Naive thymus-derived CD4-positive, alpha-beta T cell (primary cell): ENCODE measurements around the gene GDAP1L1. TPM values are rescaled to one million over a fixed set of nuclear protein-coding genes. Genes with fewer than 3 reads are reported as not detected.

Source experiments
- ATAC-seq: fragments of 150-1000 bp; cut with Tn5 transposase; 2 replicates; pipeline ENCODE4 v1.10.0; 2021; ENCODE audit warnings: mild to moderate bottlenecking, moderate library complexity
- CTCF ChIA-PET: fragments of 350-600 bp; sonication (Branson Sonifier 250); formaldehyde crosslinking; loops from one replicate; lab custom pipeline; 2021; ENCODE audit warnings: antibody characterized with exemption; lab: Charles Lee
- POLR2A ChIA-PET: fragments of 350-600 bp; sonication (Branson Sonifier 250); formaldehyde crosslinking; loops from one replicate; lab custom pipeline; 2021; ENCODE audit warnings: antibody characterized with exemption, inconsistent platforms; lab: Charles Lee
- DNase-seq, 9 donors: peaks; one replicate each; pipeline versions ENCODE4 v3.0.0 to v3.0.0-alpha.2; 2020 to 2022; ENCODE audit warnings: mixed read lengths in 1 of 9
- H3K27ac ChIP-seq: one replicate; pipeline ENCODE4 v1.7.0; 2013; ENCODE audit warnings: mild to moderate bottlenecking, low read depth, low read length, moderate library complexity
- H3K27me3 ChIP-seq, 2 donors: one replicate each; pipeline ENCODE4 v1.7.0; 2013; ENCODE audit warnings: low read length in 2 of 2, mild to moderate bottlenecking in 2 of 2, moderate library complexity in 2 of 2; ENCODE audit not compliant: control insufficient read depth in 2 of 2, insufficient read depth in 2 of 2
- H3K36me3 ChIP-seq, 3 experiments: 1 replicate in 2 of 3; 2 replicates in 1 of 3; pipeline ENCODE4 v1.7.0; 2013; ENCODE audit warnings: low read length in 3 of 3, mild to moderate bottlenecking in 3 of 3, moderate library complexity in 1 of 3; ENCODE audit not compliant: insufficient read depth in 3 of 3, control insufficient read depth in 2 of 3
- H3K4me1 ChIP-seq, 2 donors: one replicate each; pipeline ENCODE4 v1.7.0; 2013; ENCODE audit warnings: low read length in 2 of 2, mild to moderate bottlenecking in 2 of 2, moderate library complexity in 1 of 2; ENCODE audit not compliant: control insufficient read depth in 2 of 2, insufficient read depth in 2 of 2
- H3K4me3 ChIP-seq: 2 replicates; pipeline ENCODE4 v1.7.0; 2013; ENCODE audit warnings: mild to moderate bottlenecking, low read length
- H3K9me3 ChIP-seq, 3 experiments: 1 replicate in 2 of 3; 2 replicates in 1 of 3; pipeline ENCODE4 v1.7.0; 2013; ENCODE audit warnings: low read length in 3 of 3; ENCODE audit not compliant: control insufficient read depth in 2 of 3
- H3K27ac Mint-ChIP-seq, 9 donors: one replicate each; pipeline ENCODE4 v1.8.0; 2020 to 2022; ENCODE audit warnings: mixed read lengths in 9 of 9, mild to moderate bottlenecking in 8 of 9, moderate library complexity in 5 of 9, inconsistent platforms in 2 of 9
- H3K27me3 Mint-ChIP-seq, 5 donors: one replicate each; pipeline ENCODE4 v1.8.0; 2021 to 2022; ENCODE audit warnings: mixed read lengths in 5 of 5, mild to moderate bottlenecking in 1 of 5
- H3K36me3 Mint-ChIP-seq, 5 donors: one replicate each; pipeline ENCODE4 v1.8.0; 2020 to 2022; ENCODE audit warnings: mixed read lengths in 5 of 5, mild to moderate bottlenecking in 3 of 5, inconsistent platforms in 1 of 5
- H3K4me1 Mint-ChIP-seq, 7 donors: one replicate each; pipeline ENCODE4 v1.8.0; 2020 to 2022; ENCODE audit warnings: mixed read lengths in 7 of 7, mild to moderate bottlenecking in 3 of 7, inconsistent platforms in 1 of 7
- H3K4me3 Mint-ChIP-seq, 10 donors: one replicate each; pipeline ENCODE4 v1.8.0; 2020 to 2022; ENCODE audit warnings: mild to moderate bottlenecking in 10 of 10, mixed read lengths in 10 of 10, moderate library complexity in 6 of 10, inconsistent platforms in 2 of 10
- H3K9me3 Mint-ChIP-seq, 11 donors: one replicate each; pipeline ENCODE4 v1.8.0; 2020 to 2022; ENCODE audit warnings: mixed read lengths in 11 of 11, mild to moderate bottlenecking in 4 of 11, inconsistent platforms in 1 of 11, moderate library complexity in 1 of 11
- intact Hi-C, 2 donors: fragments of 100-400 bp; cut with micrococcal nuclease; formaldehyde crosslinking; loops; one replicate each; pipeline ENCODE4 v1.15.1; 2023
- polyA plus RNA-seq, 2 donors: library from polyadenylated mRNA; unstranded; fragments of 300-500 nt; fragmentation: Illumina TruSeq; gene quantifications; one replicate each; pipeline ENCODE4 v1.2.3, GENCODE V29; 2021
- total RNA-seq, 6 experiments: library from RNA in 5 of 6; stranded (reverse) in 5 of 6; gene quantifications; 1 replicate in 5 of 6; 2 replicates in 1 of 6; pipeline ENCODE4 v1.2.3 and lab custom pipeline; 2021 to 2026

GDAP1L1 gene
- total and polyA plus RNA-seq, 7 experiments from 2014 or later, result not detected

GRCh38 chr20:44254073-44254472, 7.0 kb downstream of the GDAP1L1 start:
- peaks cover 0 to 17% (median 0%) of the 10 kb centered on the region in 7 donors for H3K4me1 Mint-ChIP-seq
- ChIA-PET POLR2A (no interaction called here), CTCF (interaction anchor here (0.9 kb wide), 1 partner anchor 69 kb away, joined by 3 read pairs; no protein-coding TSS in a partner anchor)
- no peak overlapping the region for H3K4me3 Mint-ChIP-seq
- ATAC-seq (no peak), DNase-seq (no peak)
- Histone ChIP-seq H3K36me3 (no peaks in the 10 kb centered on the region), H3K4me1 (no peaks in the 10 kb centered on the region), H3K4me3 (no peak overlapping the region), H3K27ac (no peak overlapping the region), H3K9me3 (no peaks in the 10 kb centered on the region), H3K27me3 (no peaks in the 10 kb centered on the region)
- H3K36me3 Mint-ChIP-seq, result peaks cover 0 to 10% (median 6%) of the 10 kb centered on the region in 5 donors
- H3K9me3 Mint-ChIP-seq, result no peaks in the 10 kb centered on the region
- intact Hi-C loops, result no loop called here
- H3K27me3 Mint-ChIP-seq, result peaks cover 4 to 14% (median 6%) of the 10 kb centered on the region in 5 donors
- H3K27ac Mint-ChIP-seq, result no peak overlapping the region

GRCh38 chr20:44255942-44256341, 8.8 kb downstream of the GDAP1L1 start:
- CTCF ChIA-PET, result interaction anchor here (1.1 kb wide), 1 partner anchor 39 kb away, joined by 3 read pairs; no protein-coding TSS in a partner anchor
- no peak overlapping the region for H3K4me3 Mint-ChIP-seq
- H3K36me3 Mint-ChIP-seq, result peaks cover 0 to 10% (median 6%) of the 10 kb centered on the region in 5 donors
- no peaks in the 10 kb centered on the region for H3K9me3 Mint-ChIP-seq
- H3K4me1 Mint-ChIP-seq, result peaks cover 0 to 26% (median 0%) of the 10 kb centered on the region in 7 donors
- POLR2A ChIA-PET, result no interaction called here
- no peaks in the 10 kb centered on the region for H3K36me3 ChIP-seq
- H3K27me3 Mint-ChIP-seq, result peaks cover 0 to 5% (median 0%) of the 10 kb centered on the region in 5 donors
- DNase-seq (no peak), ATAC-seq (no peak)
- no peaks in the 10 kb centered on the region for H3K9me3 ChIP-seq
- no peak overlapping the region for H3K4me3 ChIP-seq
- H3K27ac ChIP-seq, result no peak overlapping the region
- H3K27me3 ChIP-seq, result no peaks in the 10 kb centered on the region
- intact Hi-C loops, result no loop called here
- H3K27ac Mint-ChIP-seq, result no peak overlapping the region
- no peaks in the 10 kb centered on the region for H3K4me1 ChIP-seq

GRCh38 chr20:44256961-44257360, 9.9 kb downstream of the GDAP1L1 start:
- H3K27me3 ChIP-seq, result no peaks in the 10 kb centered on the region
- H3K4me1 Mint-ChIP-seq, result peaks cover 0 to 26% (median 0%) of the 10 kb centered on the region in 7 donors
- no peak overlapping the region for H3K4me3 Mint-ChIP-seq
- POLR2A ChIA-PET, result no interaction called here
- DNase-seq, result no peak
- no peak for ATAC-seq
- no peak overlapping the region for H3K4me3 ChIP-seq
- CTCF ChIA-PET, result interaction anchor here (1.0 kb wide), 1 partner anchor 10 kb away, joined by 3 read pairs; no protein-coding TSS in a partner anchor
- H3K27ac Mint-ChIP-seq, result no peak overlapping the region
- H3K9me3 ChIP-seq, result no peaks in the 10 kb centered on the region
- H3K27me3 Mint-ChIP-seq, result peaks cover 0 to 5% (median 0%) of the 10 kb centered on the region in 5 donors
- peaks cover 0 to 10% (median 6%) of the 10 kb centered on the region in 5 donors for H3K36me3 Mint-ChIP-seq
- no peaks in the 10 kb centered on the region for H3K36me3 ChIP-seq
- no peaks in the 10 kb centered on the region for H3K4me1 ChIP-seq
- H3K9me3 Mint-ChIP-seq, result no peaks in the 10 kb centered on the region
- no peak overlapping the region for H3K27ac ChIP-seq
- intact Hi-C loops, result no loop called here

- no peaks in the 10 kb centered on the region for H3K36me3 ChIP-seq
- Mint-ChIP-seq H3K4me1 (peaks cover 0 to 20% (median 0%) of the 10 kb centered on the region in 7 donors), H3K36me3 (peaks cover 0 to 5% (median 0%) of the 10 kb centered on the region in 5 donors), H3K4me3 (no peak overlapping the region), H3K9me3 (no peaks in the 10 kb centered on the region), H3K27me3 (peaks cover 0 to 5% (median 0%) of the 10 kb centered on the region in 5 donors), H3K27ac (no peak overlapping the region)
- H3K9me3 ChIP-seq, result no peaks in the 10 kb centered on the region
- CTCF ChIA-PET, result no interaction called here
- H3K4me3 ChIP-seq, result no peak overlapping the region
- no peaks in the 10 kb centered on the region for H3K27me3 ChIP-seq
- DNase-seq (no peak), ATAC-seq (no peak)
- POLR2A ChIA-PET, result no interaction called here
- intact Hi-C loops, result no loop called here
- no peak overlapping the region for H3K27ac ChIP-seq
- H3K4me1 ChIP-seq, result no peaks in the 10 kb centered on the region
Measured at GRCh38 chr20:44258226-44258890, 11.2 kb downstream of the GDAP1L1 start.

GRCh38 chr20:44264287-44264686, 17.2 kb downstream of the GDAP1L1 start:
- ChIA-PET CTCF (interaction anchor here (1.2 to 1.4 kb wide), 2 partner anchors 48 to 49 kb away, joined by 3 to 4 read pairs; no protein-coding TSS in a partner anchor), POLR2A (no interaction called here)
- intact Hi-C loops, result no loop called here

GRCh38 chr20:44268802-44269201, 21.7 kb downstream of the GDAP1L1 start:
- H3K4me3 Mint-ChIP-seq, result no peak overlapping the region
- no peak overlapping the region for H3K27ac Mint-ChIP-seq
- peaks cover 0 to 4% (median 0%) of the 10 kb centered on the region in 3 experiments for H3K36me3 ChIP-seq
- H3K27me3 ChIP-seq, result no peaks in the 10 kb centered on the region
- H3K9me3 ChIP-seq, result no peaks in the 10 kb centered on the region
- no peak overlapping the region for H3K4me3 ChIP-seq
- H3K36me3 Mint-ChIP-seq, result peaks cover 0 to 22% (median 10%) of the 10 kb centered on the region in 5 donors
- peaks cover 0 to 4% (median 0%) of the 10 kb centered on the region in 11 donors for H3K9me3 Mint-ChIP-seq
- no peak overlapping the region for H3K27ac ChIP-seq
- no peaks in the 10 kb centered on the region for H3K4me1 ChIP-seq
- no peak for ATAC-seq
- no peak for DNase-seq
- H3K4me1 Mint-ChIP-seq, result peaks cover 0 to 4% (median 0%) of the 10 kb centered on the region in 7 donors
- intact Hi-C loops, result no loop called here
- CTCF ChIA-PET, result interaction anchor here (1.0 kb wide), 1 partner anchor 23 kb away, joined by 3 read pairs; no protein-coding TSS in a partner anchor
- H3K27me3 Mint-ChIP-seq, result no peaks in the 10 kb centered on the region
- POLR2A ChIA-PET, result no interaction called here

More at GRCh38 chr20:44264287-44264686, 17.2 kb downstream of the GDAP1L1 start:
- Histone ChIP-seq H3K27me3 (no peaks in the 10 kb centered on the region), H3K9me3 (no peaks in the 10 kb centered on the region), H3K27ac (no peak overlapping the region), H3K4me3 (no peak overlapping the region), H3K4me1 (no peaks in the 10 kb centered on the region), H3K36me3 (no peaks in the 10 kb centered on the region)
- ATAC-seq, result no peak
- DNase-seq, result no peak
- Mint-ChIP-seq H3K9me3 (peaks cover 0 to 3% (median 0%) of the 10 kb centered on the region in 11 donors), H3K27me3 (peaks cover 0 to 5% (median 0%) of the 10 kb centered on the region in 5 donors), H3K27ac (no peak overlapping the region), H3K36me3 (peaks cover 0 to 13% (median 8%) of the 10 kb centered on the region in 5 donors), H3K4me3 (no peak overlapping the region), H3K4me1 (peaks cover 0 to 8% (median 0%) of the 10 kb centered on the region in 7 donors)
